ENCODE results near the gene TMEM141. TPM values are rescaled to one million over a fixed set of nuclear protein-coding genes. Genes with fewer than 3 reads are reported as not detected.

The TMEM141 gene
- total and polyA plus RNA-seq, 2 donors (not counting 3 experiments of a cell fraction or from before 2014, with no cell fraction given): 43.2 to 146 TPM

GRCh38 chr9:136798708-136799078 lies 7.5 kb downstream of the TMEM141 start:
- Histone ChIP-seq H3K9ac (replicated peaks; ENCODE audit: extremely low read depth, insufficient read depth, low read length) (no peak overlapping the region), H3K4me3 (replicated peaks in 1 of 3; ENCODE audit: insufficient read depth in 1 of 3, low read depth in 1 of 3, low read length in 3 of 3) (no peak overlapping the region), H3K9me3 (replicated peaks; ENCODE audit: control insufficient read depth, insufficient read depth, low read length) (no peaks in the 10 kb centered on the region), H3K4me2 (ENCODE audit: insufficient read depth, low read length) (no peak overlapping the region), H3K9me1 (replicated peaks; ENCODE audit: control insufficient read depth, extremely low read depth, insufficient read depth, low read length) (no peaks in the 10 kb centered on the region), H3K36me3 (ENCODE audit: control insufficient read depth in 2 of 2, extremely low read depth in 1 of 2, insufficient read depth in 2 of 2, low read length in 2 of 2) (peaks cover 0 to under 1% of the 10 kb centered on the region in 2 experiments), H4K20me1 (replicated peaks; ENCODE audit: control insufficient read depth, extremely low read depth, insufficient read depth, low read length) (no peaks in the 10 kb centered on the region), H3K27me3 (ENCODE audit: control insufficient read depth in 2 of 2, insufficient read depth in 2 of 2, low read length in 2 of 2) (peaks cover 29 to 32% of the 10 kb centered on the region in 2 experiments), H2AFZ (ENCODE audit: low read depth, low read length) (no peak overlapping the region), H3K79me2 (ENCODE audit: control insufficient read depth, insufficient read depth, low read length) (no peaks in the 10 kb centered on the region), H3K27ac (ENCODE audit: insufficient read depth, low read depth, low read length) (no peak overlapping the region), H3K4me1 (ENCODE audit: control insufficient read depth, extremely low read depth, insufficient read depth, low read length) (no peaks in the 10 kb centered on the region)
- POLR2A ChIA-PET: no interaction called here
- DNase-seq (ENCODE audit: low read depth, low spot score): no peak
- dilution Hi-C loops (cut with MboI; ENCODE audit: extremely low pct_ligation_motif_present, low sequenced_read_pairs) (no loop called here), intact Hi-C loops (cut with micrococcal nuclease) (no loop called here)
- no peak for FAIRE-seq
- CTCF ChIA-PET: no interaction called here
- TF ChIP-seq MAX (IDR thresholded peaks at IDR 0.05; ENCODE audit: insufficient read depth, insufficient read length) (no peak), GATA2 (IDR thresholded peaks at IDR 0.05; ENCODE audit: insufficient read depth, insufficient read length, low read depth, low read length) (no peak), JUN (IDR thresholded peaks at IDR 0.05; ENCODE audit: borderline replicate concordance, insufficient read depth, insufficient read length, low read depth) (no peak), POLR2AphosphoS5 (IDR thresholded peaks at IDR 0.05; ENCODE audit: insufficient read depth, low read depth, low read length) (no peak), MYC (IDR thresholded peaks at IDR 0.05; ENCODE audit: low read depth, low read length) (no peak), FOS (IDR thresholded peaks at IDR 0.05; ENCODE audit: borderline replicate concordance, insufficient read depth, low read length) (no peak), CTCF (IDR thresholded peaks at IDR 0.05; ENCODE audit: extremely low read depth in 1 of 2, insufficient read depth in 1 of 2, low read depth in 1 of 2, low read length in 2 of 2) (no peak), POLR2A (IDR thresholded peaks at IDR 0.05; ENCODE audit: low read depth, low read length) (no peak), EZH2 (IDR thresholded peaks at IDR 0.05; ENCODE audit: borderline replicate concordance, low read depth, low read length, severe bottlenecking) (no peak)
- no TSS peak for BruUV-seq (replicated peaks)

Measured in endothelial cell of umbilical vein (primary cell).